B cell (primary cell): ENCODE data around the gene TSC1. TPM values are rescaled to one million over a fixed set of nuclear protein-coding genes. Genes with fewer than 3 reads are reported as not detected.
A peak's percentile ranks its signal among the peaks of the same experiment; 100 is the strongest.

Experiments used
- ATAC-seq: fragments of 200-7000 bp; cut with Tn5 transposase; one replicate; pipeline ENCODE4 v1.10.0; 2021; ENCODE audit warnings: low read depth, mild to moderate bottlenecking, moderate number of reproducible peaks, moderate library complexity
- CTCF ChIA-PET: fragments of 350-600 bp; sonication (Branson Sonifier 250); formaldehyde crosslinking; loops from one replicate; lab custom pipeline; 2021; ENCODE audit warnings: antibody characterized with exemption, inconsistent platforms; lab: Charles Lee
- POLR2A ChIA-PET: fragments of 350-600 bp; sonication (Branson Sonifier 250); formaldehyde crosslinking; loops from one replicate; lab custom pipeline; 2021; ENCODE audit warnings: antibody characterized with exemption; lab: Charles Lee
- DNase-seq: peaks from one replicate; pipeline ENCODE4 v3.0.0; 2013
- H2AFZ ChIP-seq: 2 replicates; pipeline ENCODE4 v1.6.1; 2012; ENCODE audit warnings: mild to moderate bottlenecking, low read depth, low read length; ENCODE audit not compliant: insufficient read depth, poor library complexity, severe bottlenecking
- H3K27ac ChIP-seq, 2 donors: 1 replicate in 1 of 2; 2 replicates in 1 of 2; pipeline ENCODE4 v1.5.1; 2012 to 2013; ENCODE audit warnings: low read length in 2 of 2, mild to moderate bottlenecking in 2 of 2, moderate library complexity in 1 of 2
- H3K27me3 ChIP-seq, 4 experiments: fragments of 200-600 bp in 1 of 4; sonication (generic) in 1 of 4; replicated peaks in 1 of 4; 1 replicate in 2 of 4; 2 replicates in 2 of 4; pipeline versions ENCODE4 v1.6.1 to v1.7.0; 2013 to 2016; ENCODE audit warnings: low read length in 3 of 4, mild to moderate bottlenecking in 2 of 4, mixed read lengths in 1 of 4, moderate library complexity in 1 of 4; ENCODE audit not compliant: insufficient read depth in 4 of 4, control insufficient read depth in 3 of 4; ENCODE audit errors: control extremely low read depth in 1 of 4
- H3K36me3 ChIP-seq, 2 experiments: replicated peaks in 1 of 2; 1 replicate in 1 of 2; 2 replicates in 1 of 2; pipeline versions ENCODE4 v1.6.1 to v1.7.1; 2013; ENCODE audit warnings: low read length in 1 of 2; ENCODE audit not compliant: insufficient read depth in 2 of 2, control insufficient read depth in 1 of 2; ENCODE audit errors: control extremely low read depth in 1 of 2, extremely low read depth in 1 of 2
- H3K4me1 ChIP-seq, 2 donors: fragments of 200-600 bp in 1 of 2; sonication (generic) in 1 of 2; 1 replicate in 1 of 2; 2 replicates in 1 of 2; pipeline versions ENCODE4 v1.5.1 to v1.6.1; 2013 to 2017; ENCODE audit warnings: low read length in 2 of 2; ENCODE audit not compliant: control insufficient read depth in 2 of 2, insufficient read depth in 2 of 2
- H3K4me2 ChIP-seq: replicated peaks from 2 replicates; pipeline ENCODE3; 2012; ENCODE audit warnings: mild to moderate bottlenecking, low read depth, low read length; ENCODE audit not compliant: poor library complexity, severe bottlenecking
- H3K4me3 ChIP-seq, 5 experiments: fragments of 200-600 bp in 1 of 5; sonication (generic) in 1 of 5; 1 replicate in 3 of 5; 2 replicates in 2 of 5; pipeline versions ENCODE4 v1.5.1 to v1.7.0; 2011 to 2016; ENCODE audit warnings: low read length in 4 of 5, mild to moderate bottlenecking in 4 of 5, low read depth in 2 of 5, control low read depth in 1 of 5, moderate library complexity in 1 of 5; ENCODE audit not compliant: insufficient read depth in 1 of 5; ENCODE audit errors: control extremely low read depth in 1 of 5, extremely low read depth in 1 of 5
- H3K79me2 ChIP-seq: fragments of 200-600 bp; sonication (generic); one replicate; pipeline ENCODE4 v1.6.0; 2016; ENCODE audit warnings: low read length; ENCODE audit not compliant: control insufficient read depth, insufficient read depth
- H3K9ac ChIP-seq: fragments of 200-600 bp; sonication (generic); 2 replicates; pipeline ENCODE4 v1.6.1; 2017; ENCODE audit warnings: mild to moderate bottlenecking, low read length, moderate library complexity
- H3K9me3 ChIP-seq, 3 donors: one replicate each; pipeline versions ENCODE4 v1.6.1 to v1.7.1; 2013; ENCODE audit warnings: low read length in 2 of 3; ENCODE audit not compliant: control insufficient read depth in 2 of 3, insufficient read depth in 1 of 3; ENCODE audit errors: control extremely low read depth in 1 of 3
- H4K20me1 ChIP-seq: 2 replicates; pipeline ENCODE4 v1.6.0; 2012; ENCODE audit warnings: mild to moderate bottlenecking, low read length; ENCODE audit not compliant: insufficient read depth, control insufficient read depth, poor library complexity, severe bottlenecking
- H3K27ac Mint-ChIP-seq: one replicate; pipeline ENCODE4 v1.8.0; 2021; ENCODE audit warnings: mixed read lengths
- H3K27me3 Mint-ChIP-seq: one replicate; pipeline ENCODE4 v1.8.0; 2021; ENCODE audit warnings: mixed read lengths
- H3K4me1 Mint-ChIP-seq: one replicate; pipeline ENCODE4 v1.8.0; 2021; ENCODE audit warnings: mixed read lengths
- H3K4me3 Mint-ChIP-seq: one replicate; pipeline ENCODE4 v1.8.0; 2021; ENCODE audit warnings: mixed read lengths
- H3K9me3 Mint-ChIP-seq: one replicate; pipeline ENCODE4 v1.8.0; 2022; ENCODE audit warnings: mixed read lengths; ENCODE audit not compliant: insufficient read depth
- CTCF ChIP-seq: fragments of 200-600 bp; IDR thresholded peaks from one replicate; pipeline ENCODE4 v1.8.0; 2022; ENCODE audit warnings: antibody characterized with exemption, mild to moderate bottlenecking
- EZH2 ChIP-seq: IDR thresholded peaks from 2 replicates; pipeline ENCODE4 v1.6.1; 2012; ENCODE audit warnings: borderline replicate concordance, low read depth, mild to moderate bottlenecking, moderate library complexity, low read length; ENCODE audit not compliant: insufficient read depth, poor library complexity, severe bottlenecking
- WGBS: methylation state at CpG from one replicate; pipeline ENCODE4 v1.1.5; 2013; ENCODE audit warnings: missing lambda C conversion rate; ENCODE audit not compliant: insufficient coverage; 5-methylcytosine and 5-hydroxymethylcytosine counted together
- intact Hi-C: fragments of 100-400 bp; cut with micrococcal nuclease; formaldehyde crosslinking; loops from one replicate; pipeline ENCODE4 v1.10.0; 2022
- polyA minus RNA-seq: library from RNA; depleted of rRNA, polyadenylated mRNA; stranded (reverse); fragments of >200 nt; gene quantifications from 2 replicates; pipeline ENCODE4 v1.2.3, GENCODE V29; 2012
- polyA plus RNA-seq: library from polyadenylated mRNA; depleted of rRNA; stranded (reverse); fragments of >200 nt; gene quantifications from 2 replicates; pipeline ENCODE4 v1.2.3, GENCODE V29; 2012
- total RNA-seq, 2 donors: library from RNA; stranded (reverse); fragments of 120-200 nt in 1 of 2; gene quantifications; 1 replicate in 1 of 2; 2 replicates in 1 of 2; pipeline versions ENCODE4 v1.2.3 to v1.2.4, GENCODE V29; 2013 to 2022

The TSC1 gene
- total RNA-seq (102 and 108 TPM in 2 replicates), polyA plus RNA-seq (34.4 and 45.6 TPM in 2 replicates), polyA minus RNA-seq (22.6 and 38.7 TPM in 2 replicates)
- 37.2 TPM for total RNA-seq (2013)

GRCh38 chr9:132944294-132945185, at the start of gene TSC1:
Gene TSC1 (minus strand): TSS chr9:132944616. CDS start chr9:132928872, 15,744 bp downstream.
- POLR2A ChIA-PET, result interaction anchor here (0.6 to 1.8 kb wide), 8 partner anchors 10 to 275 kb away, joined by 3 to 11 read pairs (median 3); partner anchors contain the start of genes DDX31, GTF3C4 and GTF3C5
- intact Hi-C loops, result loop anchor here (2.0 to 5.0 kb wide), 2 partner anchors 66 to 867 kb away; partner anchors contain the start of genes AK8, MED27 and SPACA9
- WGBS, result 0% methylated on average over 51 of the region's 72 CpGs

More at GRCh38 chr9:132944294-132945185, at the start of gene TSC1:
- H3K27ac ChIP-seq, result peak within 1 kb of the TSS; percentile 99 to 100
- Mint-ChIP-seq H3K27me3 (no peaks in the 10 kb centered on the region), H3K4me3 (peak within 1 kb of the TSS; percentile 98), H3K27ac (peak within 1 kb of the TSS; percentile 100), H3K4me1 (peaks cover 23% of the 10 kb centered on the region), H3K9me3 (no peaks in the 10 kb centered on the region)
- H3K4me1 ChIP-seq, result peaks cover 18 to 23% of the 10 kb centered on the region in 2 donors
- H3K36me3 ChIP-seq, result no peaks in the 10 kb centered on the region
- TF ChIP-seq EZH2 (no peak), CTCF (no peak)
- H3K27me3 ChIP-seq, result no peaks in the 10 kb centered on the region
- H3K79me2 ChIP-seq, result peaks cover 47% of the 10 kb centered on the region
- peak; percentile 97 for DNase-seq
- H3K9me3 ChIP-seq, result no peaks in the 10 kb centered on the region
- peak within 1 kb of the TSS; percentile 77 for H2AFZ ChIP-seq
- H3K9ac ChIP-seq, result peak within 1 kb of the TSS; percentile 78
- H3K4me3 ChIP-seq, result peak within 1 kb of the TSS; percentile 30 to 100 (median 69)
- ATAC-seq, result peak; percentile 87
- H4K20me1 ChIP-seq, result peaks cover 16% of the 10 kb centered on the region
- peak within 1 kb of the TSS; percentile 97 for H3K4me2 ChIP-seq
- CTCF ChIA-PET, result interaction anchor here (1.0 to 2.1 kb wide), 9 partner anchors 8 to 203 kb away, joined by 3 to 10 read pairs (median 3); partner anchors contain the start of gene GFI1B
